PC-3 (cell line): ENCODE results near the gene PSMB7. TPM values are rescaled to one million over a fixed set of nuclear protein-coding genes. Genes with fewer than 3 reads are reported as not detected.

Experiments used
- ATAC-seq: fragments of 200-7000 bp; cut with Tn5 transposase; 2 replicates; pipeline ENCODE4 v1.9.1; 2020; ENCODE audit warnings: mild to moderate bottlenecking, moderate library complexity
- BruUV-seq: library from RNA; stranded (reverse); fragments of 400-500 nt; replicated peaks from 2 replicates; lab custom pipeline; 2021; lab: Mats Ljungman, UMichigan
- CTCF ChIA-PET: fragments of 300-600 bp; sonication (Branson Sonifier 250); formaldehyde crosslinking; loops from one replicate; lab custom pipeline; 2022; ENCODE audit warnings: antibody characterized with exemption; lab: Charles Lee
- POLR2A ChIA-PET: fragments of 300-600 bp; sonication (Branson Sonifier 250); formaldehyde crosslinking; loops from one replicate; lab custom pipeline; 2022; ENCODE audit warnings: antibody characterized with exemption; ENCODE audit not compliant: unreplicated experiment; lab: Charles Lee
- DNase-seq: peaks from one replicate; pipeline ENCODE4 v3.0.0-alpha.2; 2015
- H2AFZ ChIP-seq: fragments of 300-600 bp; sonication (generic); 2 replicates; pipeline ENCODE4 v1.6.0; 2016; ENCODE audit warnings: antibody characterized with exemption, low read length
- H3F3A ChIP-seq: fragments of 300-600 bp; sonication (generic); one replicate; pipeline ENCODE4 v1.6.0; 2017; ENCODE audit warnings: antibody characterized with exemption, low read length, control low read depth, mild to moderate bottlenecking; ENCODE audit not compliant: unreplicated experiment
- H3K27ac ChIP-seq: fragments of 300-600 bp; sonication (generic); 2 replicates; pipeline ENCODE4 v1.5.1; 2016; ENCODE audit warnings: mild to moderate bottlenecking, low read length
- H3K27me3 ChIP-seq: fragments of 300-600 bp; sonication (generic); 2 replicates; pipeline ENCODE4 v1.6.1; 2016; ENCODE audit warnings: low read length, mixed read lengths
- H3K36me3 ChIP-seq: fragments of 300-600 bp; sonication (generic); 2 replicates; pipeline ENCODE4 v1.6.1; 2016; ENCODE audit warnings: low read depth, mixed run types, low read length, mixed read lengths
- H3K4me1 ChIP-seq: fragments of 300-600 bp; sonication (generic); 2 replicates; pipeline ENCODE4 v1.5.1; 2016; ENCODE audit warnings: low read length; ENCODE audit not compliant: insufficient read depth
- H3K4me2 ChIP-seq: fragments of 300-600 bp; sonication (generic); 2 replicates; pipeline ENCODE4 v1.6.0; 2016; ENCODE audit warnings: low read length
- H3K4me3 ChIP-seq: fragments of 300-600 bp; sonication (generic); 2 replicates; pipeline ENCODE4 v1.5.1; 2016; ENCODE audit warnings: mild to moderate bottlenecking, low read length, mixed read lengths
- H3K79me2 ChIP-seq: fragments of 300-600 bp; sonication (generic); 2 replicates; pipeline ENCODE4 v1.6.1; 2017; ENCODE audit warnings: low read length, mixed read lengths
- H3K9ac ChIP-seq: fragments of 300-600 bp; sonication (generic); 2 replicates; pipeline ENCODE4 v1.6.0; 2016; ENCODE audit warnings: mild to moderate bottlenecking, low read length
- H3K9me2 ChIP-seq: fragments of 300-600 bp; sonication (generic); replicated peaks from 2 replicates; pipeline ENCODE4 v1.6.1; 2016; ENCODE audit warnings: mixed run types, low read length, mixed read lengths
- H3K9me3 ChIP-seq: fragments of 300-600 bp; sonication (generic); 2 replicates; pipeline ENCODE4 v1.6.1; 2016; ENCODE audit warnings: low read length, mixed read lengths
- H4K20me1 ChIP-seq: fragments of 300-600 bp; sonication (generic); 2 replicates; pipeline ENCODE4 v1.6.1; 2016; ENCODE audit warnings: low read length, mixed read lengths
- EZH2 ChIP-seq: fragments of 300-600 bp; sonication (generic); IDR thresholded peaks from one replicate; pipeline ENCODE4 v1.6.1; 2017; ENCODE audit warnings: antibody characterized with exemption, mild to moderate bottlenecking, low read length; ENCODE audit not compliant: unreplicated experiment
- EZH2phosphoT487 ChIP-seq: fragments of 300-600 bp; sonication (generic); IDR thresholded peaks from 2 replicates; pipeline ENCODE4 v1.6.1; 2018; ENCODE audit warnings: mild to moderate bottlenecking, antibody characterized with exemption, low read length, borderline replicate concordance
- intact Hi-C: fragments of 100-400 bp; cut with micrococcal nuclease; formaldehyde crosslinking; loops from 2 replicates; pipeline ENCODE4 v1.9.0; 2023
- total RNA-seq: library from RNA; depleted of rRNA; stranded (reverse); fragments of >200 nt; gene quantifications from 2 replicates; pipeline ENCODE4 v1.2.3, GENCODE V29; 2014
- TF ChIP-seq, protein P1 (sequence below): fragments of 300-600 bp; sonication (generic); conservative IDR thresholded peaks from 2 replicates; pipeline ENCODE4 v1.5.1; 2017; ENCODE audit warnings: antibody characterized with exemption, low read depth, mild to moderate bottlenecking, low read length

PSMB7 gene
- total RNA-seq, 1 experiment from 2014 or later: 372 TPM

DNA sequence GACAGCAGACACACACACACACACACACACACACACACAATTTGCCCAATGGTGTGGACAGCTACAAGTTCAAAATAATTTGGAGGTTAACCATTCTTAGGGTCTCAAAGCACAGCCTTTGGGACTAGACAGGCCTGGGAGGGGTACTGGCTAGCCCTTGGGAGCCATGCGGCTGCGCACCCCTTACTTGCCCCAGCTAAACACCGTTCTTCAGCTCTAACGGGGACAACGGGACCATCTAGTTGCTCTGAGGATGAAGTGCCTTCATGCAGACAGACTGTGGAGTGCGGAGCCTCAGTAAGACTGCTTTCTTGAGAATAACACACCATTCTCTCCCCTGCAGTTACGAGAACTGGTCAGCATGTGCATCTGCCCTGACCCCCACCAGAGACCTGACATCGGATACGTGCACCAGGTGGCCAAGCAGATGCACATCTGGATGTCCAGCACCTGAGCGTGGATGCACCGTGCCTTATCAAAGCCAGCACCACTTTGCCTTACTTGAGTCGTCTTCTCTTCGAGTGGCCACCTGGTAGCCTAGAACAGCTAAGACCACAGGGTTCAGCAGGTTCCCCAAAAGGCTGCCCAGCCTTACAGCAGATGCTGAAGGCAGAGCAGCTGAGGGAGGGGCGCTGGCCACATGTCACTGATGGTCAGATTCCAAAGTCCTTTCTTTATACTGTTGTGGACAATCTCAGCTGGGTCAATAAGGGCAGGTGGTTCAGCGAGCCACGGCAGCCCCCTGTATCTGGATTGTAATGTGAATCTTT lies 64.6 kb downstream of the PSMB7 start:
- Histone ChIP-seq H3K27ac (no peak overlapping the region), H3K27me3 (no peaks in the 10 kb centered on the region), H3K36me3 (peaks cover 35% of the 10 kb centered on the region; the same call in 1 of the 2 replicates), H3F3A (no peaks in the 10 kb centered on the region), H3K4me3 (no peak overlapping the region), H3K79me2 (0 out of 2 replicates have a peak, but pooled peaks cover 4% of the 10 kb centered on the region), H3K9me2 (no peaks in the 10 kb centered on the region), H3K4me2 (no peak overlapping the region), H2AFZ (no peak overlapping the region), H3K4me1 (no peaks in the 10 kb centered on the region), H4K20me1 (0 out of 2 replicates have a peak, but pooled peaks cover 6% of the 10 kb centered on the region), H3K9ac (no peak overlapping the region), H3K9me3 (no peaks in the 10 kb centered on the region)
- DNase-seq: no peak
- no TSS peak for BruUV-seq
- ChIA-PET CTCF (no interaction called here), POLR2A (no interaction called here)
- intact Hi-C loops: no loop called here
- no peak for ATAC-seq
- no peak for TF ChIP-seq EZH2phosphoT487

DNA sequence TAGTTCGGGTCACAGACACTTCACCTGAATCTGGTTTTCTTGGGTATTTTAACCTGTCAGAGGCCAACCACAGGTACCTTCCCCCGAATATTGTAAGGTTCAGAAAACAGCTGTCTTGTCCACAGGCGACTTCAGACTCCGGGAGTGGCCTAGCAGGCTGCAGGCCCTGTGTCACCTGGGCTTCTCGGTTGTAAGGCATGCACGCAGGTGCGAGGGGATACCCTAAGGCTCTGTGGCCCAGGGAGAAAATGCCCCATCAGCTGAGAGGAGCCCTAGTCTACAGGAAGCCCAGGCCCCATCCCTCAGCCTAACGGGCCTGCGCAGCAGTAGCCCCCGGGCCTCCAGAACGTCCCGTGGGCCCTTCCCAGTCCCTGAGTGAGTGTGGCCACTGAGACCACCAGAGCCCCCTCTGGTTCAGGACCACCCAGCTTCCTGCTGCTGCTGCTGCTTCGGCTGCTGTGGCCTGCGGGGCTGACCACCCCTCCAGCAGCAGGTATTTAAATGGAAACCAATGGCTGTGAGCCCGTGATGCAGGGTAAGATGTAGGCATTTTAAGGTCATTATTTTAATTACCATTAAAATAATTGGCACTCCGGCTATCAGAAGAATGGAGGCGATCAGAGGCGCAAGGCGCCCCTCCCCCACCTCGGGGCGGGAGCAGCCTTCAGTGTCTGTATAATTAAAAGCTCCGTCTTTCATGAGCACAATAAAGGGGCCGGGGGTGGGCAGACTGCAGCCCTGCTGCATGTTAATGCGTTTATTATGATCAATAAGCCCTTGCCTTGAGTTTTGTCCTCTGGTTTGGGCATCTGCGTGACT lies 65.4 kb downstream of the PSMB7 start:
- Histone ChIP-seq H3K36me3 (peaks cover 33% of the 10 kb centered on the region; the same call in 1 of the 2 replicates), H3K4me1 (no peaks in the 10 kb centered on the region), H3K9me2 (no peaks in the 10 kb centered on the region), H3K27ac (no peak overlapping the region), H4K20me1 (0 out of 2 replicates have a peak, but pooled peaks cover under 1% of the 10 kb centered on the region), H3F3A (no peaks in the 10 kb centered on the region), H3K27me3 (no peaks in the 10 kb centered on the region), H3K9ac (no peak overlapping the region), H3K4me2 (no peak overlapping the region), H3K4me3 (no peak overlapping the region), H3K9me3 (no peaks in the 10 kb centered on the region), H3K79me2 (no peaks in the 10 kb centered on the region), H2AFZ (no peak overlapping the region)
- intact Hi-C loops: no loop called here
- ChIA-PET CTCF (no interaction called here), POLR2A (no interaction called here)
- ATAC-seq (no peak), DNase-seq (no peak)
- no TSS peak for BruUV-seq
- no peak for TF ChIP-seq EZH2phosphoT487
- no peak for TF ChIP-seq EZH2
- TF ChIP-seq, protein P1, sequence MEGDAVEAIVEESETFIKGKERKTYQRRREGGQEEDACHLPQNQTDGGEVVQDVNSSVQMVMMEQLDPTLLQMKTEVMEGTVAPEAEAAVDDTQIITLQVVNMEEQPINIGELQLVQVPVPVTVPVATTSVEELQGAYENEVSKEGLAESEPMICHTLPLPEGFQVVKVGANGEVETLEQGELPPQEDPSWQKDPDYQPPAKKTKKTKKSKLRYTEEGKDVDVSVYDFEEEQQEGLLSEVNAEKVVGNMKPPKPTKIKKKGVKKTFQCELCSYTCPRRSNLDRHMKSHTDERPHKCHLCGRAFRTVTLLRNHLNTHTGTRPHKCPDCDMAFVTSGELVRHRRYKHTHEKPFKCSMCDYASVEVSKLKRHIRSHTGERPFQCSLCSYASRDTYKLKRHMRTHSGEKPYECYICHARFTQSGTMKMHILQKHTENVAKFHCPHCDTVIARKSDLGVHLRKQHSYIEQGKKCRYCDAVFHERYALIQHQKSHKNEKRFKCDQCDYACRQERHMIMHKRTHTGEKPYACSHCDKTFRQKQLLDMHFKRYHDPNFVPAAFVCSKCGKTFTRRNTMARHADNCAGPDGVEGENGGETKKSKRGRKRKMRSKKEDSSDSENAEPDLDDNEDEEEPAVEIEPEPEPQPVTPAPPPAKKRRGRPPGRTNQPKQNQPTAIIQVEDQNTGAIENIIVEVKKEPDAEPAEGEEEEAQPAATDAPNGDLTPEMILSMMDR: no peak

DNA sequence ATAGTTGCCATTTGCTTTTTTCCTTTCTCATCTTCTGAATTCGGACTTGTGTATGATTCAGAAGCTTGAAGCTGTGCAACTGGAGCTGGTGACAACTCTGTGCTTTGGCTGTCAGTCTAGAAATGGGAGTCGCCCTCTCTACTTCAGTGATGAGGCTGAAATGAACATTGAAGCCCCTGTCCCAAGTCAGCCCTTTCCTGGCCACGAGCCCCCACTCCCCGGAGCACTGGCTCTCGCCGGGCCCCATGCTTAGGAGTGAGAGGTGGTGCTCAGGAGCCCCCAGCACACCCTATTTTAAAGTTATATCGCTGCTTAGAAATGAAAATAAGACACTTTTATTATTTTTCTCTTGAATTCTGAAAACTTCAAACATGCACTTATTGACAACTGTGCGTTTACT lies 66.0 kb downstream of the PSMB7 start:
- Histone ChIP-seq H3K27me3 (no peaks in the 10 kb centered on the region), H3F3A (no peaks in the 10 kb centered on the region), H3K79me2 (no peaks in the 10 kb centered on the region), H3K4me2 (no peak overlapping the region), H3K36me3 (peaks cover 33% of the 10 kb centered on the region; the same call in 1 of the 2 replicates), H3K9me3 (no peaks in the 10 kb centered on the region), H4K20me1 (no peaks in the 10 kb centered on the region), H3K4me3 (no peak overlapping the region), H3K9me2 (no peaks in the 10 kb centered on the region), H3K4me1 (no peaks in the 10 kb centered on the region), H3K9ac (no peak overlapping the region), H3K27ac (no peak overlapping the region), H2AFZ (no peak overlapping the region)
- TF ChIP-seq EZH2phosphoT487 (no peak), EZH2 (no peak)
- TF ChIP-seq, protein P1: no peak
- BruUV-seq: no TSS peak
- DNase-seq (no peak), ATAC-seq (no peak)
- ChIA-PET CTCF (no interaction called here), POLR2A (no interaction called here)
- intact Hi-C loops: no loop called here
